ENCODE measurements around the gene APH1A. TPM values are rescaled to one million over a fixed set of nuclear protein-coding genes. Genes with fewer than 3 reads are reported as not detected.

APH1A gene
- total and polyA plus RNA-seq, 2 of the 13 experiments (the other 11 are each of a cell fraction or from before 2014, with no cell fraction given), result 114 to 130 TPM

- TF ChIP-seq ZBED4 (CRISPR knock-in tag; IDR thresholded peaks at IDR 0.05; ENCODE audit: borderline replicate concordance) (no peak), BRD4 (CRISPR knock-in tag; IDR thresholded peaks at IDR 0.05) (no peak; the same call in 1 of the 2 replicates), POLR2A (IDR thresholded peaks at IDR 0.05; ENCODE audit: insufficient read depth in 1 of 2, low read depth in 2 of 2, low read length in 2 of 2) (peak; percentile 45 to 53; a peak in 3 of 4 replicates), ZNF879 (CRISPR knock-in tag; IDR thresholded peaks at IDR 0.05) (peak; percentile 62; the same call in 1 of the 2 replicates), MAFK (conservative IDR thresholded peaks at IDR 0.05 in 1 of 2, IDR thresholded peaks at IDR 0.05 in 1 of 2; ENCODE audit: low read length in 2 of 2) (no peak), PRDM15 (CRISPR knock-in tag; IDR thresholded peaks at IDR 0.05) (no peak; the same call in 1 of the 2 replicates), ZZZ3 (CRISPR knock-in tag; IDR thresholded peaks at IDR 0.05; ENCODE audit: borderline replicate concordance) (no peak), EEA1 (CRISPR knock-in tag; IDR thresholded peaks at IDR 0.05; ENCODE audit: borderline replicate concordance) (no peak), ZNF7 (CRISPR knock-in tag; IDR thresholded peaks at IDR 0.05) (no peak), DBP (CRISPR knock-in tag; IDR thresholded peaks at IDR 0.05; ENCODE audit: not compliant biosample characterization) (no peak), IRF9 (CRISPR knock-in tag; IDR thresholded peaks at IDR 0.05; ENCODE audit: borderline replicate concordance) (no peak), ZNF382 (CRISPR knock-in tag; IDR thresholded peaks at IDR 0.05; ENCODE audit: borderline replicate concordance) (no peak), ZNF576 (CRISPR knock-in tag; IDR thresholded peaks at IDR 0.05) (no peak), SIN3A (IDR thresholded peaks at IDR 0.05; ENCODE audit: borderline replicate concordance, low read depth, low read length) (peak; percentile 48; the same call in 1 of the 2 replicates), ZNF160 (CRISPR knock-in tag; IDR thresholded peaks at IDR 0.05) (no peak), KMT2B (CRISPR knock-in tag; IDR thresholded peaks at IDR 0.05) (peak; percentile 88), MIER3 (CRISPR knock-in tag; IDR thresholded peaks at IDR 0.05; ENCODE audit: borderline replicate concordance) (peak; percentile 16; the same call in 1 of the 2 replicates), YEATS4 (CRISPR knock-in tag; IDR thresholded peaks at IDR 0.05; ENCODE audit: borderline replicate concordance) (peak; percentile 85; the same call in 1 of the 2 replicates), ZNF44 (CRISPR knock-in tag; IDR thresholded peaks at IDR 0.05) (no peak), ZNF570 (CRISPR knock-in tag; IDR thresholded peaks at IDR 0.05; ENCODE audit: borderline replicate concordance) (no peak)
These were observed at the start of gene APH1A (continued) for GRCh38 chr1:150268705-150269403.

Data from HepG2 (cell line).